Neural progenitor cell (in vitro differentiated cells): ENCODE measurements around the gene NUAK2. TPM values are rescaled to one million over a fixed set of nuclear protein-coding genes. Genes with fewer than 3 reads are reported as not detected.

Experiments used
- DNase-seq: peaks from one replicate; pipeline ENCODE4 v3.0.0-alpha.2; 2016; ENCODE audit warnings: low spot score
- H2AFZ ChIP-seq: fragments of 200-600 bp; sonication (generic); replicated peaks from 2 replicates; pipeline ENCODE4 v1.6.1; 2016; ENCODE audit warnings: antibody characterized with exemption
- H3F3A ChIP-seq: fragments of 200-600 bp; sonication (generic); 2 replicates; pipeline ENCODE4 v1.6.1; 2016; ENCODE audit warnings: antibody characterized with exemption, low read depth
- H3K27ac ChIP-seq: fragments of 200-600 bp; sonication (generic); 2 replicates; pipeline ENCODE4 v1.5.1; 2016; ENCODE audit warnings: mild to moderate bottlenecking
- H3K27me3 ChIP-seq: fragments of 200-600 bp; sonication (generic); 2 replicates; pipeline ENCODE4 v1.6.1; 2016; ENCODE audit warnings: mild to moderate bottlenecking, moderate library complexity
- H3K36me3 ChIP-seq: fragments of 200-600 bp; sonication (generic); 2 replicates; pipeline ENCODE4 v1.5.1; 2016
- H3K4me1 ChIP-seq: fragments of 200-600 bp; sonication (generic); 2 replicates; pipeline ENCODE4 v1.6.1; 2016; ENCODE audit warnings: mixed run types
- H3K4me2 ChIP-seq: fragments of 200-600 bp; sonication (generic); 2 replicates; pipeline ENCODE4 v1.6.1; 2016
- H3K4me3 ChIP-seq: fragments of 200-600 bp; sonication (generic); 2 replicates; pipeline ENCODE4 v1.5.1; 2016
- H3K79me2 ChIP-seq: fragments of 200-600 bp; sonication (generic); 2 replicates; pipeline ENCODE4 v1.6.1; 2016; ENCODE audit warnings: low read depth
- H3K9ac ChIP-seq: fragments of 200-600 bp; sonication (generic); 2 replicates; pipeline ENCODE4 v1.6.1; 2016
- H3K9me3 ChIP-seq: fragments of 200-600 bp; sonication (generic); 2 replicates; pipeline ENCODE4 v1.5.1; 2016; ENCODE audit warnings: low read depth
- H4K20me1 ChIP-seq: fragments of 200-600 bp; sonication (generic); 2 replicates; pipeline ENCODE4 v1.6.1; 2016; ENCODE audit warnings: low read depth
- H3K27ac Mint-ChIP-seq: 3 replicates; pipeline ENCODE4 v1.8.0; 2021; ENCODE audit warnings: mixed read lengths
- H3K27me3 Mint-ChIP-seq: 2 replicates; pipeline ENCODE4 v1.8.0; 2022; ENCODE audit warnings: low read depth, mild to moderate bottlenecking, inconsistent platforms, moderate library complexity, mixed read lengths; ENCODE audit not compliant: insufficient read depth
- H3K36me3 Mint-ChIP-seq: 3 replicates; pipeline ENCODE4 v1.8.0; 2021; ENCODE audit warnings: mixed read lengths
- H3K4me1 Mint-ChIP-seq: 3 replicates; pipeline ENCODE4 v1.8.0; 2021; ENCODE audit warnings: mixed read lengths
- H3K4me3 Mint-ChIP-seq: 3 replicates; pipeline ENCODE4 v1.8.0; 2021; ENCODE audit warnings: mild to moderate bottlenecking, moderate library complexity, mixed read lengths
- H3K9me3 Mint-ChIP-seq: 3 replicates; pipeline ENCODE4 v1.8.0; 2020; ENCODE audit warnings: mixed read lengths
- CTCF ChIP-seq: fragments of 200-600 bp; sonication (generic); IDR thresholded peaks from 2 replicates; pipeline ENCODE4 v1.5.1; 2017; ENCODE audit warnings: antibody characterized with exemption, mild to moderate bottlenecking
- EZH2 ChIP-seq: fragments of 200-600 bp; sonication (generic); IDR thresholded peaks from 2 replicates; pipeline ENCODE4 v1.6.1; 2017; ENCODE audit warnings: antibody characterized with exemption, mild to moderate bottlenecking, moderate library complexity
- EZH2phosphoT487 ChIP-seq: fragments of 200-600 bp; sonication (generic); IDR thresholded peaks from 2 replicates; pipeline ENCODE4 v1.6.1; 2017; ENCODE audit warnings: antibody characterized with exemption
- total RNA-seq: library from RNA; depleted of rRNA; stranded (reverse); fragments of >200 nt; gene quantifications from 2 replicates; pipeline ENCODE4 v1.2.3, GENCODE V29; 2015; ENCODE audit warnings: low replicate concordance

Gene NUAK2
- total RNA-seq, 1 donor from 2014 or later, result 29.4 TPM

DNA sequence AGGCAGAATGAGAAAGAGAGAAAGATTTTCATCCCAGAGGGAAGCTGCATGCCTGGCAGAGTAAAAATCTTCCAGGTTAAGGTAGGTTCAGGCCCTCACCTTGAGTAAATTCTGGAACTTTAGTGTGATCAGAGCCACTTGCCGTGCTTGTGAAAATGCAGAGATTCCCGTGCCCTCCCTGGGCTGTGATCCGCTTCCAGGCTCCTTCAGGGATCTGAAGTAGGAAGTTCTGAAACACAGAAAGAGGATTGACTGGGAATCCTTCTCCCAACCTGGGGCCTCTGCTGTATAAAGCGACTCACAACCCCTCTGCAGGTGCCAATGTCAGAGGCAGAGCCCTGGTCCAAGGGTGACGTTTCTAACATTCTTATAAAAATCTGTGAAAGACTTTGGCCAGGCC is 26.6 kb downstream of the NUAK2 start:
- H3K27ac Mint-ChIP-seq, result peak overlapping the region; percentile 99
- no peaks in the 10 kb centered on the region for H3K9me3 Mint-ChIP-seq
- H3K27me3 Mint-ChIP-seq, result peaks cover 9% of the 10 kb centered on the region
- H3K4me2 ChIP-seq, result peak overlapping the region; percentile 69
- no peaks in the 10 kb centered on the region for H3K9me3 ChIP-seq
- no peaks in the 10 kb centered on the region for H3K27me3 ChIP-seq
- no peaks in the 10 kb centered on the region for H3K36me3 Mint-ChIP-seq
- H3K9ac ChIP-seq, result no peak overlapping the region
- peaks cover 65% of the 10 kb centered on the region for H3K4me1 ChIP-seq
- peaks cover 73% of the 10 kb centered on the region for H3F3A ChIP-seq
- H3K4me1 Mint-ChIP-seq, result peaks cover 72% of the 10 kb centered on the region
- TF ChIP-seq EZH2, result no peak
- TF ChIP-seq EZH2phosphoT487, result no peak
- TF ChIP-seq CTCF, result no peak
- no peaks in the 10 kb centered on the region for H4K20me1 ChIP-seq
- peaks cover 19% of the 10 kb centered on the region for H3K79me2 ChIP-seq
- H3K27ac ChIP-seq, result peak overlapping the region; percentile 99
- no peaks in the 10 kb centered on the region for H3K36me3 ChIP-seq
- peak overlapping the region; percentile 12 for H3K4me3 ChIP-seq
- H3K4me3 Mint-ChIP-seq, result peak overlapping the region; percentile 38
- no peak overlapping the region for H2AFZ ChIP-seq
- DNase-seq, result no peak

- H3K79me2 ChIP-seq, result peaks cover 17% of the 10 kb centered on the region
- H3K27ac ChIP-seq, result peak overlapping the region; percentile 99
- no peaks in the 10 kb centered on the region for H3K36me3 ChIP-seq
- no peaks in the 10 kb centered on the region for H4K20me1 ChIP-seq
- H3K36me3 Mint-ChIP-seq, result no peaks in the 10 kb centered on the region
- H3K27ac Mint-ChIP-seq, result peak overlapping the region; percentile 99
- no peak overlapping the region for H2AFZ ChIP-seq
- peaks cover 61% of the 10 kb centered on the region for H3K4me1 ChIP-seq
- H3K4me3 ChIP-seq, result peak overlapping the region; percentile 12
- TF ChIP-seq EZH2phosphoT487, result no peak
- TF ChIP-seq CTCF, result no peak
- TF ChIP-seq EZH2, result no peak
- H3F3A ChIP-seq, result peaks cover 67% of the 10 kb centered on the region
- DNase-seq, result peak; percentile 83
- H3K27me3 Mint-ChIP-seq, result peaks cover 9% of the 10 kb centered on the region
- peak overlapping the region; percentile 69 for H3K4me3 Mint-ChIP-seq
- no peaks in the 10 kb centered on the region for H3K27me3 ChIP-seq
- H3K9ac ChIP-seq, result no peak overlapping the region
- peak overlapping the region; percentile 69 for H3K4me2 ChIP-seq
- peaks cover 68% of the 10 kb centered on the region for H3K4me1 Mint-ChIP-seq
- H3K9me3 ChIP-seq, result no peaks in the 10 kb centered on the region
- H3K9me3 Mint-ChIP-seq, result no peaks in the 10 kb centered on the region
These were observed 27.2 kb downstream of the NUAK2 start for GRCh38 chr1:205294175-205294917.

- H3K4me3 Mint-ChIP-seq, result peak overlapping the region; percentile 34
- no peak for DNase-seq
- peaks cover 61% of the 10 kb centered on the region for H3K4me1 Mint-ChIP-seq
These were observed 28.0 kb downstream of the NUAK2 start for GRCh38 chr1:205293350-205294074.

More at GRCh38 chr1:205293350-205294074, 28.0 kb downstream of the NUAK2 start:
- Histone ChIP-seq H3K4me3 (no peak overlapping the region), H3K9ac (no peak overlapping the region), H3K4me2 (peak overlapping the region; percentile 69), H2AFZ (no peak overlapping the region), H3K27ac (peak overlapping the region; percentile 99), H4K20me1 (no peaks in the 10 kb centered on the region), H3K4me1 (peaks cover 55% of the 10 kb centered on the region), H3K9me3 (no peaks in the 10 kb centered on the region), H3K79me2 (peaks cover 10% of the 10 kb centered on the region), H3F3A (peaks cover 58% of the 10 kb centered on the region), H3K36me3 (no peaks in the 10 kb centered on the region), H3K27me3 (no peaks in the 10 kb centered on the region)
- no peak for TF ChIP-seq CTCF
- TF ChIP-seq EZH2phosphoT487, result no peak
- no peak for TF ChIP-seq EZH2
- no peaks in the 10 kb centered on the region for H3K36me3 Mint-ChIP-seq
- H3K9me3 Mint-ChIP-seq, result no peaks in the 10 kb centered on the region
- H3K27ac Mint-ChIP-seq, result peak overlapping the region; percentile 99
- H3K27me3 Mint-ChIP-seq, result peaks cover 6% of the 10 kb centered on the region
